ENCODE measurements around the gene CCDC192.

The CCDC192 gene

DNA sequence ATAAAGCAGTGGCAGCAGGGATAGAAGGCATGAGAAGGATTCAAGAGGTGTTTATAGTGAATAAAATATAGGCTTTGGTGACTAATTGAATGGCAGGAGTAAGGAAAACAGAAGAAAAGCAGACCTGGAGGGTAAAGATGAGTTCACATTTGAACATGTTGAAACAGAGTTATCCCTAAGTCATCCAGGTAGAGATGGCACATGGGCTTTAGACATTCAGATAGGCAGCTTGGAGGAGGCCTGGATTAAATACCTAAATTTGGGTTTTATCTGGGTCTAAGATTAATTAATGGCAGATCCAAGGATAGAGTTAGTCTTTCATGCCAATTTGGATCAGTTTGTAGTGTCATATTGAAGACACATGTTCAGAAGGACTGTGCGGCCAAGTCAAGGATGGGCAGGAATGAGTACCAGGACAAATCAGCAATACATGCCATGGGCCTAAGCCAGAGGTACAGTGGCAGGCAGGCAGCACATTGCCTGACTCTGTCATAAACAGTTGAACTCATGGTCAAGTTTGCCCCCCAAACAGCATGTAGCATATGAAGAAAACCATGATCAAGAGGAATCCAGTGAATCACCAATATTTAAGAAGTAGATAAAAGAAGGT is 264.9 kb downstream of the CCDC192 start:
- Histone ChIP-seq H3K9ac (ENCODE audit: low read length) (no peak overlapping the region), H3K4me3 (ENCODE audit: low read length) (no peak overlapping the region), H3K9me3 (ENCODE audit: control insufficient read depth, low read depth, low read length) (no peaks in the 10 kb centered on the region), H3K4me1 (ENCODE audit: control insufficient read depth, low read depth, low read length) (no peaks in the 10 kb centered on the region), H3K36me3 (ENCODE audit: control insufficient read depth, low read depth, low read length) (no peaks in the 10 kb centered on the region), H3K27ac (ENCODE audit: low read length) (no peak overlapping the region), H3K27me3 (ENCODE audit: control insufficient read depth, insufficient read depth, low read length) (no peaks in the 10 kb centered on the region)

DNA sequence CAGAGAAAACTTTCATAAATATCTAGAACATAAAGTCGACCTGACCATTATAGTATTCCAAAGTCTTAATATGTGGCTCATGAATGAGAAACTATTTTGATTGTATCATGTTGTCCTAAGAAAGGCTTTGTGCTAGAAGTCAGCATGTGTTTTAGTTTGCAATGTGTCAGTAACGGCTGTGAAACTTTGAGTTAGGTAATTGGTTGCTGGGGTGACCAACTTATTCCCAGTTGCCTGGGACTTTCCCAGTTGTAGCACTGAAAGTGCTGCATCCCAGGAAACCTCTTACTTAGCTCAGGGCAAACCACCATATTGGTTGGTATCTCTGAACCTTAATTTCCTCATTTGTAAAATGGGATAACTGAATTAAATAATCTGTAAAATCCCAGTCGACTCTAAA is 265.8 kb downstream of the CCDC192 start:
- Histone ChIP-seq H3K27ac (ENCODE audit: low read length) (no peak overlapping the region), H3K27me3 (ENCODE audit: control insufficient read depth, insufficient read depth, low read length) (no peaks in the 10 kb centered on the region), H3K9me3 (ENCODE audit: control insufficient read depth, low read depth, low read length) (no peaks in the 10 kb centered on the region), H3K9ac (ENCODE audit: low read length) (no peak overlapping the region), H3K4me1 (ENCODE audit: control insufficient read depth, low read depth, low read length) (no peaks in the 10 kb centered on the region), H3K36me3 (ENCODE audit: control insufficient read depth, low read depth, low read length) (no peaks in the 10 kb centered on the region), H3K4me3 (ENCODE audit: low read length) (no peak overlapping the region)

- Histone ChIP-seq H3K36me3 (ENCODE audit: control insufficient read depth, low read depth, low read length) (no peaks in the 10 kb centered on the region), H3K27me3 (ENCODE audit: control insufficient read depth, insufficient read depth, low read length) (no peaks in the 10 kb centered on the region), H3K4me1 (ENCODE audit: control insufficient read depth, low read depth, low read length) (no peaks in the 10 kb centered on the region), H3K9ac (ENCODE audit: low read length) (no peak overlapping the region), H3K27ac (ENCODE audit: low read length) (no peak overlapping the region), H3K4me3 (ENCODE audit: low read length) (no peak overlapping the region), H3K9me3 (ENCODE audit: control insufficient read depth, low read depth, low read length) (no peaks in the 10 kb centered on the region)
Observed at GRCh38 chr5:127969651-127970050, 266.5 kb downstream of the CCDC192 start.

DNA sequence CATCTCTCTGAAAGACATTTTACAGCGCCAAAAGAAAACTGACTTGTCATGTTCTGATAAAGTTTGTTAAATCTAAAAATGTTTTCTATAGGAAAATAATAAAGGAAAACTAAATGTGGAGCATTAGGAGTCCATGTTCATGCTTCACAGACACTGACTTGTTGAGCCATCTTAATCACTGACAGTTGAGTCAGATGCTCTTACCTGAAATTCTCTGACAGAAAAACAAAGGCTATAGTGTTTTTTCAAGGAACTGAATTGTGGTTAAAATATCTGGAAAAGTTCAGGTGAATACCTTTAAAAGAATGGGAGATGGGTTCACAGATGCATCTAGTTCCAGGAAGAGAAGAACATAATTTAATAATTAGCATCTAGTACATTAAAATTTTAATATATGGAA is 266.9 kb downstream of the CCDC192 start:
- Histone ChIP-seq H3K27me3 (ENCODE audit: control insufficient read depth, insufficient read depth, low read length) (no peaks in the 10 kb centered on the region), H3K9me3 (ENCODE audit: control insufficient read depth, low read depth, low read length) (no peaks in the 10 kb centered on the region), H3K36me3 (ENCODE audit: control insufficient read depth, low read depth, low read length) (no peaks in the 10 kb centered on the region), H3K9ac (ENCODE audit: low read length) (no peak overlapping the region), H3K4me1 (ENCODE audit: control insufficient read depth, low read depth, low read length) (no peaks in the 10 kb centered on the region), H3K27ac (ENCODE audit: low read length) (no peak overlapping the region), H3K4me3 (ENCODE audit: low read length) (no peak overlapping the region)

DNA sequence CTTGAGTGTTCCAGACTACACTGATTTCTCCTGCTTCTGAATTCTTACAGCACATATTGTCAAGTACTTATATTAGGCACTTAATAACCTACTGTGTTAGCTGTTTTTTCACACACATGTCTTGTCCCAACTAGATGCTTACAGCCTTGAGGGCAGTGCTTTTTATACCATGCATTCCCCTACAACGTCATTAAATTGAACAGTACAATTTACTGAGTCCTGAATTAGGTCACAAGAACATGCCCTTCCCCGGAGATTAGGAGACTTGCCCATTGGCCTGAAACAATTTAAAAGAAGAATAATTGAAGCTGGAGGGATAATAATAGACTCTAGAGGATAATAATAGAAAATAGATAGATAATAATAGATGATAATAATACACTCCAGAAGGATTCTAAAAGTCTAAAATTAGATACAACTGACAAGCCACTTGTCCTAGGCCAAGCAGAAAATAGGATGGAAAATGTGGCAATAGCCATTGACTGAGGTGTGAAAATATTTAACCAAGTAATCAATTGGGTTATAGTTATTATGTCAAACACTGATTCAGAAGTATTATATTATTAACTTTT is 267.7 kb downstream of the CCDC192 start:
- H3K27me3 ChIP-seq (ENCODE audit: control insufficient read depth, insufficient read depth, low read length), result no peaks in the 10 kb centered on the region
- H3K9ac ChIP-seq (ENCODE audit: low read length), result no peak overlapping the region
- H3K36me3 ChIP-seq (ENCODE audit: control insufficient read depth, low read depth, low read length), result no peaks in the 10 kb centered on the region
- H3K4me1 ChIP-seq (ENCODE audit: control insufficient read depth, low read depth, low read length), result no peaks in the 10 kb centered on the region
- no peak overlapping the region for H3K27ac ChIP-seq (ENCODE audit: low read length)
- H3K9me3 ChIP-seq (ENCODE audit: control insufficient read depth, low read depth, low read length), result no peaks in the 10 kb centered on the region
- H3K4me3 ChIP-seq (ENCODE audit: low read length), result no peak overlapping the region

DNA sequence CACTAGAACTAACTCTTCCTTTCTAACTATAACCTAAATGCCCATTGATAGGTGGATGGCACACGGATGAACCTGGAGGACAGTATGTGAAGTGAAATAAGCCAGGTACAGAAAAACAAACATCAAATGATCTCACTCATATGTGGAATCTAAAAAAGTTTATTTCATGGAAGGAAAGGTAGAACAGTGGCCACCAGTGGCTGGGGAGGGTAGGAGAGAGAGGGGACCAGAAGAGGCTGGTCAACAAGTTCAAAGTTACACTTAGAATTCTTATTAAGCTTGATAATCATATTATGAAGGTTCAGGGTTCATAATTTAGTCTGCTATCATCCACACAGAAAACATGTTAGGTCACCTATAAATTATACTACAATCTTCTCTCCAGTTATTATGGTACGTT is 272.8 kb downstream of the CCDC192 start:
- H3K36me3 ChIP-seq (ENCODE audit: control insufficient read depth, low read depth, low read length), result no peaks in the 10 kb centered on the region
- no peaks in the 10 kb centered on the region for H3K27me3 ChIP-seq (ENCODE audit: control insufficient read depth, insufficient read depth, low read length)
- H3K4me1 ChIP-seq (ENCODE audit: control insufficient read depth, low read depth, low read length), result peaks cover 4% of the 10 kb centered on the region
- H3K9ac ChIP-seq (ENCODE audit: low read length), result no peak overlapping the region
- H3K27ac ChIP-seq (ENCODE audit: low read length), result no peak overlapping the region
- H3K4me3 ChIP-seq (ENCODE audit: low read length), result no peak overlapping the region
- no peaks in the 10 kb centered on the region for H3K9me3 ChIP-seq (ENCODE audit: control insufficient read depth, low read depth, low read length)

- no peak overlapping the region for H3K4me3 ChIP-seq (ENCODE audit: low read length)
Observed at GRCh38 chr5:127976525-127976924, 273.3 kb downstream of the CCDC192 start.

GRCh38 chr5:127976991-127977717 is 274.0 kb downstream of the CCDC192 start:
- Histone ChIP-seq H3K4me3 (ENCODE audit: low read length) (no peak overlapping the region), H3K9ac (ENCODE audit: low read length) (no peak overlapping the region), H3K9me3 (ENCODE audit: control insufficient read depth, low read depth, low read length) (no peaks in the 10 kb centered on the region), H3K27ac (ENCODE audit: low read length) (no peak overlapping the region), H3K27me3 (ENCODE audit: control insufficient read depth, insufficient read depth, low read length) (no peaks in the 10 kb centered on the region), H3K36me3 (ENCODE audit: control insufficient read depth, low read depth, low read length) (no peaks in the 10 kb centered on the region), H3K4me1 (ENCODE audit: control insufficient read depth, low read depth, low read length) (peaks cover 4% of the 10 kb centered on the region)

More at GRCh38 chr5:127976525-127976924, 273.3 kb downstream of the CCDC192 start:
- Histone ChIP-seq H3K9me3 (ENCODE audit: control insufficient read depth, low read depth, low read length) (no peaks in the 10 kb centered on the region), H3K9ac (ENCODE audit: low read length) (no peak overlapping the region), H3K4me1 (ENCODE audit: control insufficient read depth, low read depth, low read length) (peaks cover 4% of the 10 kb centered on the region), H3K36me3 (ENCODE audit: control insufficient read depth, low read depth, low read length) (no peaks in the 10 kb centered on the region), H3K27ac (ENCODE audit: low read length) (no peak overlapping the region), H3K27me3 (ENCODE audit: control insufficient read depth, insufficient read depth, low read length) (no peaks in the 10 kb centered on the region)

DNA sequence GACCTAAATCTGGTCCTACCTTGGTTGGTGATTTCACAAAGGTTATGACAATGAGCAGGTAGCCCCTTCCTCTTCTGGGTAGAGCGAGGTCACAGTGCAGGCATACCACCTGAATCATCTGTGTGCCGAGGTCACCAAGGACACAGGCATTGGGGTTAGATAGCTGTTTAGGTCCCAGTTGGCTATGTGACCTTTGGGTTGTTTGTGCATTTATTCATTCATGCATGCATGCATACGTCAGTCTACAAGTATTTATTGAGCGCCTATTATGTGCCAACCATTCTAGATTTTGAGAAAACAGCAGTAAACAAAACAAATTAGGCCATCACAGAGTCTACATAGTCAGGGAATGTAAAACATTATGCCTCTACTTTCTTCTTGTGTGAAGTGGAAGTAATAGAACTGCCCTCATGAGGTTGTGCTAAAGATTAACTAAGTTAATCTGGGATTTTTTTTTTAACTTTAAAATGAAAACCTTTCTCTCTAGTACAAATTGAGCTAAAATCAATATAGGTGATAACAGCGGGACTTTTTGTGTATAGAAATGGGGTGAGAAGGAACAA is 275.6 kb downstream of the CCDC192 start:
- no peak overlapping the region for H3K4me3 ChIP-seq (ENCODE audit: low read length)
- no peaks in the 10 kb centered on the region for H3K36me3 ChIP-seq (ENCODE audit: control insufficient read depth, low read depth, low read length)
- no peaks in the 10 kb centered on the region for H3K9me3 ChIP-seq (ENCODE audit: control insufficient read depth, low read depth, low read length)
- H3K9ac ChIP-seq (ENCODE audit: low read length), result no peak overlapping the region
- H3K4me1 ChIP-seq (ENCODE audit: control insufficient read depth, low read depth, low read length), result peaks cover 4% of the 10 kb centered on the region
- H3K27ac ChIP-seq (ENCODE audit: low read length), result no peak overlapping the region
- H3K27me3 ChIP-seq (ENCODE audit: control insufficient read depth, insufficient read depth, low read length), result no peaks in the 10 kb centered on the region

- H3K27ac ChIP-seq (ENCODE audit: low read length), result no peak overlapping the region
- no peaks in the 10 kb centered on the region for H3K27me3 ChIP-seq (ENCODE audit: control insufficient read depth, insufficient read depth, low read length)
- H3K4me3 ChIP-seq (ENCODE audit: low read length), result no peak overlapping the region
- H3K9me3 ChIP-seq (ENCODE audit: control insufficient read depth, low read depth, low read length), result no peaks in the 10 kb centered on the region
- H3K4me1 ChIP-seq (ENCODE audit: control insufficient read depth, low read depth, low read length), result peaks cover 4% of the 10 kb centered on the region
- H3K9ac ChIP-seq (ENCODE audit: low read length), result no peak overlapping the region
- H3K36me3 ChIP-seq (ENCODE audit: control insufficient read depth, low read depth, low read length), result no peaks in the 10 kb centered on the region
Observed at GRCh38 chr5:127979475-127979874, 276.3 kb downstream of the CCDC192 start.

DNA sequence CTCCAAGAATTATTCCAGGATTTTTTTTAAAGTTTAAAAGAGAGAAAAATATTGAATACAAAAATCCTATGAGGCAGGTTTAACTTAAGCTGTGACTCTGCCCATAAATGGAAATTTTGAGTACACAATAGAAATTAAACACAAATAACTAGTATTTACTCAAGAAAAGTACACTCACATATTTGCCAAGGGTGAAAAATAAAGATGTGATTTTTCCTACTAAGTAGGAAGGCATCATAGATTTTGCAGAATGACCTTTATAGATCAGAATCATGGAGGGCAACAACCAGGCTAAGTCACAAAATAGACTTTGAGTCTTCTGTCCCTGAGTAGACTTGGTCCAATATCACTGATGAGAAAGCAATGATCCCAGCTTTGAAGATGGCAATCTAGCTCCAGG is 277.7 kb downstream of the CCDC192 start:
- Histone ChIP-seq H3K36me3 (ENCODE audit: control insufficient read depth, low read depth, low read length) (no peaks in the 10 kb centered on the region), H3K4me3 (ENCODE audit: low read length) (no peak overlapping the region), H3K9me3 (ENCODE audit: control insufficient read depth, low read depth, low read length) (no peaks in the 10 kb centered on the region), H3K9ac (ENCODE audit: low read length) (no peak overlapping the region), H3K27ac (ENCODE audit: low read length) (no peak overlapping the region), H3K4me1 (ENCODE audit: control insufficient read depth, low read depth, low read length) (peaks cover 4% of the 10 kb centered on the region), H3K27me3 (ENCODE audit: control insufficient read depth, insufficient read depth, low read length) (no peaks in the 10 kb centered on the region)
